GM23338 (cell line): Measurements from ENCODE around the gene PNPLA2. TPM values are rescaled to one million over a fixed set of nuclear protein-coding genes. Genes with fewer than 3 reads are reported as not detected.

Experiments
- ATAC-seq: fragments of 200-7000 bp; cut with Tn5 transposase; 3 replicates; pipeline ENCODE4 v1.9.1; 2020
- DNase-seq: peaks from one replicate; pipeline ENCODE4 v3.0.0-alpha.2; 2015; ENCODE audit warnings: low spot score
- H2AFZ ChIP-seq: fragments of 200-600 bp; sonication (generic); 2 replicates; pipeline ENCODE4 v1.8.0; 2016; ENCODE audit warnings: antibody characterized with exemption, mild to moderate bottlenecking, moderate library complexity
- H3F3A ChIP-seq: fragments of 200-600 bp; sonication (generic); replicated peaks from 2 replicates; pipeline ENCODE4 v1.8.0; 2017; ENCODE audit warnings: antibody characterized with exemption, mixed run types, low read depth
- H3K27ac ChIP-seq: fragments of 200-600 bp; sonication (generic); 2 replicates; pipeline ENCODE4 v1.6.1; 2016; ENCODE audit warnings: low read depth
- H3K27me3 ChIP-seq: fragments of 200-600 bp; sonication (generic); 2 replicates; pipeline ENCODE4 v1.8.0; 2016; ENCODE audit warnings: mild to moderate bottlenecking, mixed run types, moderate library complexity; ENCODE audit not compliant: insufficient read depth
- H3K36me3 ChIP-seq: fragments of 200-600 bp; sonication (generic); 2 replicates; pipeline ENCODE4 v1.8.0; 2016; ENCODE audit warnings: mild to moderate bottlenecking; ENCODE audit not compliant: insufficient read depth
- H3K4me1 ChIP-seq: fragments of 200-600 bp; sonication (generic); 2 replicates; pipeline ENCODE4 v1.8.0; 2016; ENCODE audit warnings: mild to moderate bottlenecking, moderate library complexity; ENCODE audit not compliant: insufficient read depth
- H3K4me2 ChIP-seq: fragments of 200-600 bp; sonication (generic); 2 replicates; pipeline ENCODE4 v1.7.1; 2017; ENCODE audit warnings: mixed run types
- H3K4me3 ChIP-seq: fragments of 200-600 bp; sonication (generic); 2 replicates; pipeline ENCODE4 v1.6.1; 2016; ENCODE audit warnings: mixed run types
- H3K79me2 ChIP-seq: fragments of 200-600 bp; sonication (generic); replicated peaks from 2 replicates; pipeline ENCODE4 v1.8.0; 2017; ENCODE audit warnings: mild to moderate bottlenecking; ENCODE audit not compliant: insufficient read depth
- H3K9me2 ChIP-seq: fragments of 200-600 bp; sonication (generic); 2 replicates; pipeline ENCODE4 v1.8.0; 2017; ENCODE audit not compliant: insufficient read depth
- H4K20me1 ChIP-seq: fragments of 200-600 bp; sonication (generic); replicated peaks from 2 replicates; pipeline ENCODE4 v1.8.0; 2017; ENCODE audit warnings: mild to moderate bottlenecking; ENCODE audit not compliant: insufficient read depth
- H3K27ac Mint-ChIP-seq: 2 replicates; pipeline ENCODE4 v1.8.0; 2020; ENCODE audit warnings: inconsistent platforms, mild to moderate bottlenecking, moderate library complexity, mixed read lengths
- H3K27me3 Mint-ChIP-seq: 3 replicates; pipeline ENCODE4 v1.8.0; 2022; ENCODE audit warnings: low read depth, mild to moderate bottlenecking, moderate library complexity, mixed read lengths, inconsistent platforms; ENCODE audit not compliant: insufficient read depth, poor library complexity
- H3K36me3 Mint-ChIP-seq: 3 replicates; pipeline ENCODE4 v1.8.0; 2021; ENCODE audit warnings: low read depth, mild to moderate bottlenecking, inconsistent platforms, moderate library complexity, mixed read lengths
- H3K4me1 Mint-ChIP-seq: 3 replicates; pipeline ENCODE4 v1.8.0; 2020; ENCODE audit warnings: mild to moderate bottlenecking, inconsistent platforms, mixed read lengths
- H3K4me3 Mint-ChIP-seq: 3 replicates; pipeline ENCODE4 v1.8.0; 2021; ENCODE audit warnings: moderate library complexity, mild to moderate bottlenecking, inconsistent platforms, mixed read lengths
- H3K9me3 Mint-ChIP-seq: 3 replicates; pipeline ENCODE4 v1.8.0; 2020; ENCODE audit warnings: moderate library complexity, mild to moderate bottlenecking, inconsistent platforms, mixed read lengths
- CREB1 ChIP-seq: fragments of 250-450 bp; sonication (Bioruptor Pico); IDR thresholded peaks from 2 replicates; pipeline ENCODE4 v1.5.0; 2020; ENCODE audit warnings: low read depth, mild to moderate bottlenecking, moderate library complexity
- CTCF ChIP-seq, 2 experiments: fragments of 200-600 bp in 1 of 2; sonication (generic) in 1 of 2; conservative IDR thresholded peaks; 2 replicates each; pipeline versions ENCODE4 v1.5.1 to v1.6.1; 2016 to 2017; ENCODE audit warnings: antibody characterized with exemption in 2 of 2, low read depth in 2 of 2, mild to moderate bottlenecking in 2 of 2, moderate library complexity in 1 of 2
- EZH2phosphoT487 ChIP-seq: fragments of 200-600 bp; sonication (generic); IDR thresholded peaks from one replicate; pipeline ENCODE4 v1.8.1; 2018; ENCODE audit warnings: antibody characterized with exemption; ENCODE audit not compliant: unreplicated experiment
- NANOG ChIP-seq: IDR thresholded peaks from 2 replicates; pipeline ENCODE4 v1.6.1; 2016; ENCODE audit warnings: antibody characterized with exemption, borderline replicate concordance
- POLR2AphosphoS5 ChIP-seq: IDR thresholded peaks from 2 replicates; pipeline ENCODE4 v1.6.1; 2016; ENCODE audit warnings: antibody characterized with exemption, low read depth
- STAT1 ChIP-seq: IDR thresholded peaks from one replicate; pipeline ENCODE4 v1.6.1; 2016; ENCODE audit warnings: antibody characterized with exemption; ENCODE audit not compliant: unreplicated experiment
- ZNF114 ChIP-seq: fragments of 250-450 bp; sonication (Bioruptor Pico); IDR thresholded peaks from 2 replicates; pipeline ENCODE4 v1.5.0; 2020; ENCODE audit warnings: mild to moderate bottlenecking, moderate library complexity
- ZNF331 ChIP-seq: fragments of 250-450 bp; sonication (Bioruptor Pico); IDR thresholded peaks from 2 replicates; pipeline ENCODE4 v1.5.0; 2020; ENCODE audit warnings: low read depth, mild to moderate bottlenecking, moderate library complexity
- polyA plus RNA-seq: library from polyadenylated mRNA; unstranded; fragments of >200 nt; fragmentation: Nextera tagmentation; extraction: Ambion mirVana; gene quantifications from 2 replicates; pipeline ENCODE4 v1.2.1, GENCODE V29; 2016
- total RNA-seq: library from RNA; depleted of rRNA; stranded (reverse); fragments of >200 nt; shearing (Covaris generic); gene quantifications from 2 replicates; pipeline ENCODE4 v1.2.3, GENCODE V29; 2014
- TF ChIP-seq, protein P1 (sequence below): IDR thresholded peaks from 2 replicates; pipeline ENCODE4 v1.6.1; 2016; ENCODE audit warnings: antibody characterized with exemption

The PNPLA2 gene
- total and polyA plus RNA-seq, 2 experiments from 2014 or later, result 31.1 to 45.6 TPM

- TF ChIP-seq STAT1, result no peak
- TF ChIP-seq EZH2phosphoT487, result no peak
- TF ChIP-seq POLR2AphosphoS5, result no peak
- no peak for TF ChIP-seq ZNF331
- TF ChIP-seq, protein P1, sequence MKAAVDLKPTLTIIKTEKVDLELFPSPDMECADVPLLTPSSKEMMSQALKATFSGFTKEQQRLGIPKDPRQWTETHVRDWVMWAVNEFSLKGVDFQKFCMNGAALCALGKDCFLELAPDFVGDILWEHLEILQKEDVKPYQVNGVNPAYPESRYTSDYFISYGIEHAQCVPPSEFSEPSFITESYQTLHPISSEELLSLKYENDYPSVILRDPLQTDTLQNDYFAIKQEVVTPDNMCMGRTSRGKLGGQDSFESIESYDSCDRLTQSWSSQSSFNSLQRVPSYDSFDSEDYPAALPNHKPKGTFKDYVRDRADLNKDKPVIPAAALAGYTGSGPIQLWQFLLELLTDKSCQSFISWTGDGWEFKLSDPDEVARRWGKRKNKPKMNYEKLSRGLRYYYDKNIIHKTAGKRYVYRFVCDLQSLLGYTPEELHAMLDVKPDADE, result no peak
- no peak for TF ChIP-seq CREB1 (CRISPR knock-in tag)
- TF ChIP-seq NANOG, result no peak
Measured at GRCh38 chr11:821512-822371, 3.0 kb downstream of the PNPLA2 start (continued).

DNA sequence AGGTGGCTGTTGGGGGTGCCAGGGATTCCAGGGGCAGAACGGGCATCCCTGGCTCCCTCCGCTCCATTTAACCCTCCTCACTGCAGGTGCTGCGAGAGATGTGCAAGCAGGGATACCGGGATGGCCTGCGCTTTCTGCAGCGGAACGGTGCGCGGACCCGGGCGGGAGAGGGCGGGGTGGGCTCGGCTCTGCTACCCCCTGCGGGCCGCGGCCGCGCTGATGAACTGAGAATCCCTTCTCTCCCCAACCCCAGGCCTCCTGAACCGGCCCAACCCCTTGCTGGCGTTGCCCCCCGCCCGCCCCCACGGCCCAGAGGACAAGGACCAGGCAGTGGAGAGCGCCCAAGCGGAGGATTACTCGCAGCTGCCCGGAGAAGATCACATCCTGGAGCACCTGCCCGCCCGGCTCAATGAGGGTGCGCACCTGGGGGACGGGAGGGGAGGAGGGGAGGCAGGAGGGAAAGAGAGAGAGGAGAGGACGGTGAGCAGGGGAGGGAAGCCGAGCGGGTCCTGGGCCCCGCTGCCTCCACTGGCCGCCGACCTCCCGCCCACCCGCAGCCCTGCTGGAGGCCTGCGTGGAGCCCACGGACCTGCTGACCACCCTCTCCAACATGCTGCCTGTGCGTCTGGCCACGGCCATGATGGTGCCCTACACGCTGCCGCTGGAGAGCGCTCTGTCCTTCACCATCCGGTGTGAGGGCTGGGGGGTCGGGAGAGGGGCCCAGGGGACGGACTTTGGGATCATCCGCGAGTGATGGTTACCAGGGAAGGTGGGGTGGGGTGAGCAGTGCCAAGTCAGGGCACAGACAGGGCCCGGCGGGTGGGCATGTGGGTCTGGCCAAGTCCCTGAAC, 5.0 kb downstream of the PNPLA2 start:
- Mint-ChIP-seq H3K36me3 (peaks cover 7% of the 10 kb centered on the region; the same call in 1 of the 3 replicates), H3K4me3 (peak overlapping the region; percentile 65; the same call in 2 of the 3 replicates), H3K27ac (no peak overlapping the region), H3K4me1 (peaks cover 20% of the 10 kb centered on the region), H3K27me3 (peaks cover 34% of the 10 kb centered on the region), H3K9me3 (no peaks in the 10 kb centered on the region; the same call in 2 of the 3 replicates)
- H3K79me2 ChIP-seq, result 0 out of 2 replicates have a peak, but pooled peaks cover 5% of the 10 kb centered on the region
- H3K9me2 ChIP-seq, result no peaks in the 10 kb centered on the region
- no peak for DNase-seq
- peaks cover 9% of the 10 kb centered on the region for H3F3A ChIP-seq
- ATAC-seq, result no peak
- H4K20me1 ChIP-seq, result peaks cover 17% of the 10 kb centered on the region
- no peak overlapping the region for H3K4me3 ChIP-seq
- H3K4me2 ChIP-seq, result no peak overlapping the region
- TF ChIP-seq ZNF114 (CRISPR knock-in tag) (no peak), CTCF (conservative IDR thresholded peaks at IDR 0.05; ENCODE audit: low read depth in 2 of 2) (0 out of 4 replicates have a peak, but pooled peaks of 1 of the 2 experiments have one; percentile 9), POLR2AphosphoS5 (no peak)
- peaks cover 12% of the 10 kb centered on the region for H3K4me1 ChIP-seq
- no peaks in the 10 kb centered on the region for H3K27me3 ChIP-seq
- no peak overlapping the region for H2AFZ ChIP-seq
- H3K36me3 ChIP-seq, result no peaks in the 10 kb centered on the region
- no peak overlapping the region for H3K27ac ChIP-seq
